Neural progenitor cell (in vitro differentiated cells): ENCODE measurements around the gene ZNF516.

Source experiments
- CTCF ChIP-seq: fragments of 200-600 bp; sonication (generic); IDR thresholded peaks from 2 replicates; pipeline ENCODE4 v1.5.1; 2017; ENCODE audit warnings: antibody characterized with exemption, mild to moderate bottlenecking
- EZH2phosphoT487 ChIP-seq: fragments of 200-600 bp; sonication (generic); IDR thresholded peaks from 2 replicates; pipeline ENCODE4 v1.6.1; 2017; ENCODE audit warnings: antibody characterized with exemption

GRCh38 chr18:76380791-76381405 lies 114.1 kb downstream of the ZNF516 start:
- TF ChIP-seq CTCF (peak; percentile 78), EZH2phosphoT487 (no peak)
